ENCODE data around the gene TRIML1.
"Not testable (repeated sequence)": the region's sequence is repeated elsewhere in the genome, so short reads cannot be mapped to it uniquely, and the experiment has no call there.

Gene TRIML1

DNA sequence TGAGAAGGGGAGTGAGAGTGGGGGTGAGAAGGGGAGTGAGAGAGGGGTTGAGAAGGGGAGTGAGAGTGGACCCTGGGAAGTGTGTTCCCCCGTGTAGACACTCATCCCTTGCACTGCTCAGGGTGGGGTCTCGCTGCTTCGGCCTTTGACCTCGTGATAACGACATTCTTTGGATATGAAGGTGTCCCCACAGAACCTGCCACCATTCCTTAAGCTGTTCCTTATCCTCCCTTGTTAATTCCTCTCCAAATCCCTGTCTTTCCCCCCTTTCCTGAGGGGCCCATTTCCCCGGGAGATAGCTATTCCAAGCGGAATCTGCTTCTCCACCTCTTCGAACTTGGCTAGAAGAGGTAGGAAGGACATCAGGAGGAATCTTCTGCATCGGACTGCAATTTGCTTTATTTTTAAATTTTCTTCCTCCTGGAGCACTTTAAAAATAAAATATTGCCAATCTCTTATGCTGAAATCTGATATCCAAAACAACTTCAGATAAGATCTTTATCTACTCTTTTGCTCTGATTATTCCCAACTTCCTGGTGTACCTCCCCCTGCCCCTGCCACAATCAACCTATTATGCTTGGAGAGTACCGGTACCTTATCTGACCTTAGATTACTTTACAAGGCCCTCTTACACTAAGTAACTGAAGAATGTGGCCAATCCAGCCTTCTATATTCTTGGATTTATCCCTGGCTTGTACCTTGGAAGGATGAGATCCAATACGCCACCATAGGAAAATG is 15.6 kb downstream of the TRIML1 start:
- no peak for DNase-seq (ENCODE audit: low read depth)

GRCh38 chr4:188158336-188158735 is 19.1 kb downstream of the TRIML1 start:
- DNase-seq (ENCODE audit: low read depth), result no peak

DNA sequence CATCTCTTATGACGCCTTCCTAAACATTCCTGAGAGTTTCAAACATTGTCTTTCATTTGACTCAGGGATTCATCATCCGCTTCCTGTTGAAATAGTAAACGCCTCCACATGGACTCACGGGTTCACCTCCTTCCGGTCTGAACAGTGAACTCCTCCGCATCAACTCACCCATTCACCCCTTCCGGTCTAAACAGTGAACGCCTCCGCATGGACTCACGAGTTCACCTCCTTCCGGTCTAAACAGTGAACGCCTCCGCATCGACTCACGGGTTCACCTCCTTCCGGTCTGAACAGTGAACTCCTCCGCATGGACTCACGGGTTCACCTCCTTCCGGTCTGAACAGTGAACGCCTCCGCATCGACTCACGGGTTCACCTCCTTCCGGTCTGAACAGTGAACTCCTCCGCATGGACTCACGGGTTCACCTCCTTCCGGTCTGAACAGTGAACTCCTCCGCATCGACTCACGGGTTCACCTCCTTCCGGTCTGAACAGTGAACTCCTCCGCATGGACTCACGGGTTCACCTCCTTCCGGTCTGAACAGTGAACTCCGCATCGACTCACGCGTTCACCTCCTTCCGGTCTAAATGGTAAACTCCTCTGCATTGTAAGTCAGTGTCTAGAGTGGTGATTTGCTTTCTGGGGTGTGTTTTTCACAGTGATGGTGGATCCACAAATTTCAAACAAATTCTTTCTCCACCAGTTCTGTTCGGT is 20.4 kb downstream of the TRIML1 start:
- DNase-seq (ENCODE audit: low read depth), result not testable (repeated sequence)

DNA sequence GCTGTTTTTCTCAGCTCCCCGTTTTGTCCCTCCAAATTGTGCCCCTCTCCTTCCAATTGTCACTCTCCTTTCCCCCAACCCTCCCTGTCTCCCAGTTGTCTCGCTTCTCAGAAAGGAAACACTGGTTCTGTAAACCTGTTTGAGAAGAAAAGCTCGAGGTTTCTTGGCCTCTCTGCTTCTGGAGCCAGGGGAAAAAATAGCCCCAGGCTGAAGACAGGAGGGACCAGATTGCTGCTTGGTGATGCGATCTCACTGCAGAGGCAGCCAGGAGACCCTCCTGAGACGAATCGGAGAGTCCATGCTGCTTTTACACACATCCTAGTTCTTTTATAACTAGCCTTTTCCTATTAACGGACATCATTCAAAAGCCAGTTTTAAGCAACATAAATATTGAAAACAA is 21.2 kb downstream of the TRIML1 start:
- no peak for DNase-seq (ENCODE audit: low read depth)

GRCh38 chr4:188161167-188161566 is 21.9 kb downstream of the TRIML1 start:
- DNase-seq (ENCODE audit: low read depth), result no peak

DNA sequence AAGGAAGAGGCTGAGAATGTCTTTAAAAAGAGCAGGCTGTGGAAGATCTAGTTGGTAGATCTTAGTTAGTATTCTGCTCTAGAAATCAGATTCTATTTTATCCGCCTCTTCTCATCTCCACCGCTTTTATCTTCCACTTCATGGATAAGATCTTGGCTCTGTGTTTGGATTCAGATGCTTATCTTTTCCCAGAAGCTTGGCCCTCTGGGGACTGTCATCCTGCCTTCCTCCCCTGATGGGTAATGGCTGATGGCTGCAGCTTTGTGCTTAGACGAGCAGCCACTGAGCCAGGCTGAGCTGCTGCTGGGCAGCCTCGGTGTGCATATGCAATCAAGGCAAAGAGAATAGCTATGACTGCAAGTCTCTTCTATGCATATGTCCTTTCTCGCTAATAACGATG is 23.5 kb downstream of the TRIML1 start:
- DNase-seq (ENCODE audit: low read depth), result no peak

- no peak for DNase-seq (ENCODE audit: low read depth)
Observed at GRCh38 chr4:188168726-188169373, 29.6 kb downstream of the TRIML1 start.

GRCh38 chr4:188171551-188171950 is 32.3 kb downstream of the TRIML1 start:
- no peak for DNase-seq (ENCODE audit: low read depth)

GRCh38 chr4:188175288-188175687 is 36.0 kb downstream of the TRIML1 start:
- no peak for DNase-seq (ENCODE audit: low read depth)

DNA sequence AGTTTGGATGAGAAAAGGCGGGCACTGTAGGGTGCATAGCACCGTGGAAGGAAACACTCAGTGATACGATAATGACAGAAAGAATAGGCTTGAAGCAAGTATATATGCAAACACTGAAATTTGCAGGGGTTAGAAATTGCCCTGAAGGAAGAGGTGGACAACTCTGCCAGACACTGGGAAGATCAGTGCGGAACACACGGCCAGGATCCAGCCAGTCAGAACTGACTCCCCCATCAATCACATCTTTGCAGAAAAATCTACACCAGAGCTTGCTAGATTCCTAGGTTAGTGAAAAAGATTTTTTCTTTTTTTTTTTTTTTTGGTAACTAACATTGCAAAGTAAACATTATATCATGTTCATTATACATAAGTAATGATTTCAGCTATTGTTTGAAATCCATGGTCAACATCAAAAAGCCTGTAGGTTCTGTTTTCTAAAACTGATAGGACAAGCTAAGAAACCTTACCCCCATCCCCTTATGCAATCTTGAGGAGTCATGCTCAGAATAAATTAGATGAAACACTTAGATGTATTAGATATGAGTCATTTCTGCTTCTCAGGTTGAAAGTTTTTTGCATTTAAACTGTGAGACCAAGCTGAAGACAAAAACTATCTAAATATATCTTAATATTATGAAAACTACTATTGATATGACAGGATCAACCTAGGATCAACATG is 38.9 kb downstream of the TRIML1 start:
- DNase-seq (ENCODE audit: low read depth), result no peak

DNA sequence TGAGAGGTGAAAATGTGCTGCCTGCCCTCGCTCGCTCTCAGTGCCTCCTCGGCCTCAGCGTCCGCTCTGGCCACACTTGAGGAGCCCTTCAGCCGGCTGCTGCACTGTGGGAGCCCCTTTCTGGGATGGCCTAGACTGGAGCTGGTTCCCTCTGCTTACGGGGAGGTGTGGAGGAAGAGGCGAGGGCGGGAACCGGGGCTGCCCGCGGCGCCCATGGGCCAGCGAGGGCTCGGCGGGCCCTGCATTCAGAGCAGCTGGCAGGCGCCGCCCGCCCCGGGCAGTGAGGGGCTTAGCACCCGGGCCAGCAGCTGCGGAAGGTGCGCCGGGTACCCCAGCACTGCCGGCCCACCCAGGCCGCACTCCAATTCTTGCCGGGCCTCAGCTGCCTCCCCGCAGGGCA is 39.6 kb downstream of the TRIML1 start:
- no peak for DNase-seq (ENCODE audit: low read depth)

DNA sequence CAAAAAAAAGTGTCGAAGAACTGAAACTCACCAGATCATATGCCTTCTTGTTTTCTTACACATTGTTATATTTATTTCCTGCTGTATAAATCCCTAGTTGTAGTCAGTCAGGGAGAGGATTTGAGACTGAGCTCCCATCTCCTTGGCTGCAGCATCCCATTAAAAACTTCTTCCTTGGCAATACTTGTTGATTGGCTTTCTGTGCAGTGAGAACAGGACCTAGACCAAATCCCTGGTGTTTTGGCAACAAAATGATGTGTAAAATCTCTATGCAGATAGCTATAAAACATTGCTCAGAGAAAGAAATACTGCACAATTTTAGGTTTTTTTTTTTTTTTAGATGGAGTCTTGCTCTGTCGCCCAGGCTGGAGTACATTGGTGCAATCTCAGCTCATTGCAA is 47.9 kb downstream of the TRIML1 start:
- no peak for DNase-seq (ENCODE audit: low read depth)

- no peak for DNase-seq (ENCODE audit: low read depth)
Observed at GRCh38 chr4:188190461-188190860, 51.2 kb downstream of the TRIML1 start.

GRCh38 chr4:188194421-188194820 is 55.2 kb downstream of the TRIML1 start:
- no peak for DNase-seq (ENCODE audit: low read depth)

DNA sequence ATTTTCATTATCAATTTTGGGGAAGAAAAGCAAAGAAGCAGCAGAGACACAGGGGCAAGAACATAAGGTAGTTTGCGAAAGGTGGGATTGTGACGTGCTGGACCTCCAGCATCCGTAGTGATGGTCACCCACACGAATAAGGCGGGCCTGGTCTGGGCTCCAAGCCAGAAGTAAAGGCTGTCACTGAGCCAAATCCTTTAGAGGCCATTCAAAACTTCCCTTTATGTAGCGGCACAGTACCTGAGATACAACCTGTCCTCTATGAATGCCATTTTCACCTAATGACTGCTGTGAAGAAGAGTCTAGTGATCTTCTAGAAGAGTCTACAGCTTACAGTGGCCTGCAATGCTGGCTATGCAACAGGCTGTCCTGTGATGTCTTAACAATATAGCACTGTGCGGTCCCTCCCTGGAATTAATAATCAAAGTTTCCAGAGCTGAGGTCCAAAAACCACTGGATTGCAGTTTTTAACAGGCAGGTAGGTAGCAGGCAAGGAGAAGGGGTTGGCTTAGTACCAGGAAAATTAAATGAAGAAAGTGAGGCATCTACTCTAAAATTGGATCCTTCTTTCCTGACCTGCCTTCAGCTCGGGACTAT is 56.2 kb downstream of the TRIML1 start:
- DNase-seq (ENCODE audit: low read depth), result no peak

GRCh38 chr4:188196134-188196735 is 57.0 kb downstream of the TRIML1 start:
- no peak for DNase-seq (ENCODE audit: low read depth)

Measured in stimulated activated CD8-positive, alpha-beta memory T cell treated with anti-CD3 and anti-CD28 coated beads, Interleukin-7, amount 100 ng/mL, for 24 hours (primary cell).